Upper lobe of left lung (tissue), 6 donors: ENCODE measurements around the gene SCUBE2. TPM values are rescaled to one million over a fixed set of nuclear protein-coding genes. Genes with fewer than 3 reads are reported as not detected.
A peak's percentile ranks its signal among the peaks of the same experiment; 100 is the strongest.

Source experiments
- ATAC-seq, 2 donors: fragments of 200-7000 bp; cut with Tn5 transposase; one replicate each; pipeline ENCODE4 v1.9.1; 2022; ENCODE audit warnings: mild to moderate bottlenecking in 2 of 2, moderate library complexity in 2 of 2; ENCODE audit not compliant: low FRiP score in 2 of 2
- DNase-seq, 2 donors: peaks; one replicate each; pipeline ENCODE4 v3.0.0-alpha.2; 2019 to 2020
- H3K27ac ChIP-seq, 4 donors: fragments of 200-600 bp; sonication (generic); one replicate each; pipeline ENCODE4 v1.5.1; 2016 to 2019
- H3K27me3 ChIP-seq, 4 donors: fragments of 200-600 bp; sonication (generic); one replicate each; pipeline ENCODE4 v1.5.1; 2017 to 2019
- H3K36me3 ChIP-seq, 4 donors: fragments of 200-600 bp; sonication (generic); one replicate each; pipeline ENCODE4 v1.5.1; 2016 to 2019
- H3K4me1 ChIP-seq, 4 donors: fragments of 200-600 bp; sonication (generic); one replicate each; pipeline ENCODE4 v1.5.1; 2018 to 2019
- H3K4me3 ChIP-seq, 4 donors: fragments of 200-600 bp; sonication (generic); one replicate each; pipeline ENCODE4 v1.5.1; 2017 to 2019; ENCODE audit warnings: mild to moderate bottlenecking in 2 of 4, moderate library complexity in 1 of 4
- H3K9me3 ChIP-seq, 4 donors: fragments of 200-600 bp; sonication (generic); one replicate each; pipeline ENCODE4 v1.5.1; 2018 to 2019
- EP300 ChIP-seq, 4 donors: sonication (generic); formaldehyde crosslinking; IDR thresholded peaks; one replicate each; pipeline ENCODE4 v1.5.1; 2017; ENCODE audit warnings: antibody characterized with exemption in 4 of 4, control low read depth in 2 of 4
- POLR2A ChIP-seq, 4 donors: fragments of 450-650 bp; IDR thresholded peaks; one replicate each; pipeline ENCODE4 v1.5.1; 2016 to 2017; ENCODE audit warnings: antibody characterized with exemption in 4 of 4, mild to moderate bottlenecking in 2 of 4
- POLR2AphosphoS5 ChIP-seq, 2 donors: sonication (generic); formaldehyde crosslinking; IDR thresholded peaks; one replicate each; pipeline ENCODE4 v1.5.1; 2017; ENCODE audit warnings: antibody characterized with exemption in 2 of 2
- WGBS, 2 donors: methylation state at CpG; one replicate each; pipeline ENCODE4 v1.1.5; 2017 to 2018; 5-methylcytosine and 5-hydroxymethylcytosine counted together
- total RNA-seq, 6 donors: library from RNA; depleted of rRNA in 4 of 6; stranded (reverse); fragments of >200 nt in 4 of 6; gene quantifications; one replicate each; pipeline versions ENCODE4 v1.1.0 to v1.2.1, GENCODE V29; 2016 to 2021
- TF ChIP-seq, protein P1 (sequence below), 6 experiments: fragments of 450-650 bp in 4 of 6; fragments of 200-600 bp in 2 of 6; sonication (generic) in 2 of 6; IDR thresholded peaks; one replicate each; pipeline ENCODE4 v1.5.1; 2016 to 2019; ENCODE audit warnings: antibody characterized with exemption in 6 of 6
- donor health status: DM: no; HTN: no; CAD: no; lungs with moderate emphysema.
- donor health status: DM: no; HTN: yes; CAD: no; lungs with severe emphysema.

SCUBE2 gene
- total RNA-seq, 6 donors from 2014 or later: 2.2 to 8.4 (median 4.4) TPM

DNA sequence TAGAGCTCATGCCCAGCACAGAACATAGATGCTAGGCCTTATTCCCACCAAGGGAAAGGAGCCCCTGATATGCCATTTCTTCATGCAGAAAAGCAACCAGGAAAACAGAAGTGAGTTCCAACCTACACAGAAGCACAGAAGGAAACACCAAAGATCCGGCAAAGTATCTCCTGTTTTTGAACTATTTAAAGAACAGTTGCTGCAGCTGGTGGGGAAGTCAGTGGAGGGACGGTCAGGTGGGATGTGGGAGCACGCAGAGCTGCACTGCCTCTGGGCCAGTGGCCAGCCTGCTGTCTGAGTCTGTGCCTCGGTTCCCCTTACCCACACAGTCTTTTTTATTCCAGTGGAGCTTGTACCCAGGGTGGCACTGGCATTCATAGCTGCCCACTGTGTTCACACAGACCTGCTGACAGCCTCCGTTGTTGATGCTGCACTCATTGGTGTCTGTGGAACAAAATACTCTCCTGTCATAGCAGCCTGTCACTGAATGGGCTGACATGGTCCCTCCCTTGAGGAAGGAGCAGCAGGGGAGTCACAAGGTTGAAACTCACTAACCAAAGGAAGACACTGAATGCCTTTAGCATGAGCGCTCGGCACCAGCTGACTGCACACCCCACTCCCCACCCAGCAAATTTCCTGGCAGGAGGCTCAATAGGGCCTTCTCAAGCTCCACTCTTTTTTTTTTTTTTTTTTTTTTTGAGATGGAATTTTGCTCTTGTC lies 37.9 kb downstream of the SCUBE2 start:
- no peak overlapping the region for H3K27ac ChIP-seq
- H3K9me3 ChIP-seq: no peaks in the 10 kb centered on the region
- WGBS, 2 donors: 71 to 76% methylated on average over 6 to 7 of the region's 7 CpGs
- H3K4me1 ChIP-seq: peaks cover 0 to 2% (median under 1%) of the 10 kb centered on the region in 4 donors
- ATAC-seq: no peak
- H3K36me3 ChIP-seq: no peaks in the 10 kb centered on the region
- no peak for DNase-seq
- no peak for TF ChIP-seq EP300 (IDR thresholded peaks at IDR 0.05)
- TF ChIP-seq, protein P1, sequence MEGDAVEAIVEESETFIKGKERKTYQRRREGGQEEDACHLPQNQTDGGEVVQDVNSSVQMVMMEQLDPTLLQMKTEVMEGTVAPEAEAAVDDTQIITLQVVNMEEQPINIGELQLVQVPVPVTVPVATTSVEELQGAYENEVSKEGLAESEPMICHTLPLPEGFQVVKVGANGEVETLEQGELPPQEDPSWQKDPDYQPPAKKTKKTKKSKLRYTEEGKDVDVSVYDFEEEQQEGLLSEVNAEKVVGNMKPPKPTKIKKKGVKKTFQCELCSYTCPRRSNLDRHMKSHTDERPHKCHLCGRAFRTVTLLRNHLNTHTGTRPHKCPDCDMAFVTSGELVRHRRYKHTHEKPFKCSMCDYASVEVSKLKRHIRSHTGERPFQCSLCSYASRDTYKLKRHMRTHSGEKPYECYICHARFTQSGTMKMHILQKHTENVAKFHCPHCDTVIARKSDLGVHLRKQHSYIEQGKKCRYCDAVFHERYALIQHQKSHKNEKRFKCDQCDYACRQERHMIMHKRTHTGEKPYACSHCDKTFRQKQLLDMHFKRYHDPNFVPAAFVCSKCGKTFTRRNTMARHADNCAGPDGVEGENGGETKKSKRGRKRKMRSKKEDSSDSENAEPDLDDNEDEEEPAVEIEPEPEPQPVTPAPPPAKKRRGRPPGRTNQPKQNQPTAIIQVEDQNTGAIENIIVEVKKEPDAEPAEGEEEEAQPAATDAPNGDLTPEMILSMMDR (IDR thresholded peaks at IDR 0.05): no peak
- TF ChIP-seq POLR2A (IDR thresholded peaks at IDR 0.05): no peak
- no peaks in the 10 kb centered on the region for H3K27me3 ChIP-seq
- H3K4me3 ChIP-seq: no peak overlapping the region

DNA sequence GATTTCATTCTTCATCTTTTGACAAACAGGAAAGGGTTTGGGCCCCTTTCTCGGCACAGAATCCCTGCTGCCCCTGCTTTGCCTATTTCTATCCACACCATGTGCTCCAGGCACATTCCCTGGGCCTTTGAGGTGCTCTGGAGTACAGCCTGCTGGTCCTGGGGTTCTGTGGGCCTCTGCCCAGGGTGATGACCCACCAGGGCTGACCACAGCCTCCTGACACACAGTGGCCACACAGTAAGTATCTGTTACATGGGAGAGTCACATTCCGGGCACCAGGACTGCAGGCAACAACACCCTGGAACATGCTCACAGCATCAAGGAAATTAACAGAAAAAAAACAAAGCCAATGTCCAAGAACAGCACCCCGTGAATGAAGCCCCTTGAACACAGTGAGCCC lies 39.1 kb downstream of the SCUBE2 start:
- H3K36me3 ChIP-seq: no peaks in the 10 kb centered on the region
- DNase-seq: no peak
- H3K9me3 ChIP-seq: no peaks in the 10 kb centered on the region
- no peaks in the 10 kb centered on the region for H3K27me3 ChIP-seq
- TF ChIP-seq EP300 (IDR thresholded peaks at IDR 0.05): no peak
- TF ChIP-seq, protein P1 (IDR thresholded peaks at IDR 0.05): no peak
- TF ChIP-seq POLR2A (IDR thresholded peaks at IDR 0.05): no peak
- TF ChIP-seq POLR2AphosphoS5 (IDR thresholded peaks at IDR 0.05): no peak
- ATAC-seq: no peak
- 89 to 100% methylated on average over 2 to 3 of the region's 3 CpGs for WGBS, 2 donors
- no peak overlapping the region for H3K4me3 ChIP-seq
- no peak overlapping the region for H3K27ac ChIP-seq
- H3K4me1 ChIP-seq: peaks cover 1 to 11% (median 10%) of the 10 kb centered on the region in 4 donors

DNA sequence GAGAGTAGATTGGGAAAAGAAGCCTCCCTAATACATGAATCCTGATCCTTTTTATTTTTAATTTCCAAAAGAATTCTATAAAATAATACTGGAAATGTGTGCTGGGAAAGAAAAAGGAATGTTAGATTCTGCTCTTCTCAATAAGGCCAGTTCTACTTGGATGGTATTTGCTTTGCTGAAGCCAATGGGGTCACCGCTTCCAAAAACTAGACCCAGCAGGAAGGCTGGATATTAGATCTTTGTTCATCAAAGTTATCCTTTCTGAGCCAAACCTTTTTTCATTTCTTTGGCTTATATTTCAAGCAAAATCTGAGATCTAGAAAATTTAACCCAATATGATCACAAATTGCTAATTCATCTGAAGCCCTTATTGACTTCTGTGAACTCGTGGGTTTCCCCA lies 41.4 kb downstream of the SCUBE2 start:
- Histone ChIP-seq H3K9me3 (no peaks in the 10 kb centered on the region), H3K27ac (no peak overlapping the region), H3K4me1 (peaks cover 3 to 16% (median 11%) of the 10 kb centered on the region in 4 donors), H3K27me3 (no peaks in the 10 kb centered on the region), H3K36me3 (no peaks in the 10 kb centered on the region), H3K4me3 (no peak overlapping the region)
- TF ChIP-seq EP300 (IDR thresholded peaks at IDR 0.05) (no peak), POLR2A (IDR thresholded peaks at IDR 0.05) (no peak), POLR2AphosphoS5 (IDR thresholded peaks at IDR 0.05) (no peak)
- TF ChIP-seq, protein P1 (IDR thresholded peaks at IDR 0.05): no peak
- ATAC-seq (no peak), DNase-seq (no peak)
- 87 to 96% methylated on average over 2 of the region's 2 CpGs for WGBS, 2 donors

DNA sequence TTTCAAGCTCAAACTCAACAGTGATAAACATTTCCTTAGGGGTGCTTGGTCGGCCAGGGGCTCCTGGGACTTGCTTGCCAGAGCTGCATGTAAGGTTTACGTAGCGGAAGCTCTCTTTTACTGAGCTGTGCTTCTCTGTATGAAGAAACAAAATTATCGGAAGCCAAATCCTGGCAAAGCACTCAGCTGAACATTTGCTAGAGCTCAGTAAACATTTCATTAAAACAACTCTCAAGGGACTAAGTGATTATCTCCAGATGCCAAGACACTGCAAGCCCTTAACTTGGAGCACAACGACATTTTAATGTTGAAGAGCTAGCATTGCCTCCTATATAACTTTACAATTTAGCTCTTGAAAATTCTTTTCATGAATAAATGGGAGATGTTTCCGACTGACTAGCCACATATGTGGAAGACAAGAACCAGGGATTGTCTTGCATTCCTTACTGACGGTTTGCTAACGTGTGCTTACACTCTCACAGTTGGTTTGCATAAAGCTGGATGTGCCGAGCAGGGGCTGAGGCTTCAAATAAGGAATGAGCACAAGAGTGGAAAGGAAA lies 43.4 kb downstream of the SCUBE2 start:
- no peaks in the 10 kb centered on the region for H3K9me3 ChIP-seq
- 41 to 47% methylated on average over 9 of the region's 9 CpGs for WGBS, 2 donors
- peak overlapping the region in 1 of 4 donors; percentile 17 for H3K4me3 ChIP-seq
- no peaks in the 10 kb centered on the region for H3K27me3 ChIP-seq
- no peaks in the 10 kb centered on the region for H3K36me3 ChIP-seq
- DNase-seq (no peak), ATAC-seq (peak; percentile 13 to 35)
- TF ChIP-seq POLR2A (IDR thresholded peaks at IDR 0.05) (no peak), POLR2AphosphoS5 (IDR thresholded peaks at IDR 0.05) (no peak), EP300 (IDR thresholded peaks at IDR 0.05) (no peak)
- TF ChIP-seq, protein P1 (IDR thresholded peaks at IDR 0.05): no peak
- peak overlapping the region in 3 of 4 donors; percentile 17 to 35 (median 30) for H3K27ac ChIP-seq
- peaks cover 3 to 16% (median 11%) of the 10 kb centered on the region in 4 donors for H3K4me1 ChIP-seq
